SU-DHL-6 (cell line): Measurements from ENCODE around the gene S100B.

ENCODE experiments used
- CTCF ChIP-seq: fragments of 200-600 bp; sonication (generic); IDR thresholded peaks from one replicate; pipeline ENCODE4 v1.5.1; 2017; ENCODE audit warnings: antibody characterized with exemption, mild to moderate bottlenecking, low read length, moderate library complexity; ENCODE audit not compliant: insufficient read depth, poor library complexity, severe bottlenecking
- EZH2phosphoT487 ChIP-seq: fragments of 200-600 bp; sonication (generic), shearing (Covaris generic); conservative IDR thresholded peaks from 2 replicates; pipeline ENCODE4 v1.6.1; 2018; ENCODE audit warnings: mild to moderate bottlenecking, antibody characterized with exemption, low read length, moderate library complexity, mixed read lengths

- no peak for TF ChIP-seq CTCF
- no peak for TF ChIP-seq EZH2phosphoT487
These were observed 34.3 kb downstream of the S100B start for GRCh38 chr21:46570631-46571030.
